GM18951 (cell line): ENCODE data around the gene MOGAT1.

ENCODE experiments used
- POLR2A ChIP-seq: IDR thresholded peaks from 4 replicates; pipeline ENCODE4 v1.6.1; 2011; ENCODE audit warnings: mild to moderate bottlenecking; ENCODE audit not compliant: insufficient read length, insufficient read depth; ENCODE audit errors: extremely low read depth
- in situ Hi-C: fragments of 300-500 bp; cut with MboI; formaldehyde crosslinking; loops from one replicate; pipeline ENCODE4 v1.12.0; 2022; ENCODE audit warnings: low sequenced_read_pairs, mixed read lengths, inconsistent platforms; ENCODE audit not compliant: unreplicated experiment

Gene MOGAT1, protein sequence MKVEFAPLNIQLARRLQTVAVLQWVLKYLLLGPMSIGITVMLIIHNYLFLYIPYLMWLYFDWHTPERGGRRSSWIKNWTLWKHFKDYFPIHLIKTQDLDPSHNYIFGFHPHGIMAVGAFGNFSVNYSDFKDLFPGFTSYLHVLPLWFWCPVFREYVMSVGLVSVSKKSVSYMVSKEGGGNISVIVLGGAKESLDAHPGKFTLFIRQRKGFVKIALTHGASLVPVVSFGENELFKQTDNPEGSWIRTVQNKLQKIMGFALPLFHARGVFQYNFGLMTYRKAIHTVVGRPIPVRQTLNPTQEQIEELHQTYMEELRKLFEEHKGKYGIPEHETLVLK

DNA sequence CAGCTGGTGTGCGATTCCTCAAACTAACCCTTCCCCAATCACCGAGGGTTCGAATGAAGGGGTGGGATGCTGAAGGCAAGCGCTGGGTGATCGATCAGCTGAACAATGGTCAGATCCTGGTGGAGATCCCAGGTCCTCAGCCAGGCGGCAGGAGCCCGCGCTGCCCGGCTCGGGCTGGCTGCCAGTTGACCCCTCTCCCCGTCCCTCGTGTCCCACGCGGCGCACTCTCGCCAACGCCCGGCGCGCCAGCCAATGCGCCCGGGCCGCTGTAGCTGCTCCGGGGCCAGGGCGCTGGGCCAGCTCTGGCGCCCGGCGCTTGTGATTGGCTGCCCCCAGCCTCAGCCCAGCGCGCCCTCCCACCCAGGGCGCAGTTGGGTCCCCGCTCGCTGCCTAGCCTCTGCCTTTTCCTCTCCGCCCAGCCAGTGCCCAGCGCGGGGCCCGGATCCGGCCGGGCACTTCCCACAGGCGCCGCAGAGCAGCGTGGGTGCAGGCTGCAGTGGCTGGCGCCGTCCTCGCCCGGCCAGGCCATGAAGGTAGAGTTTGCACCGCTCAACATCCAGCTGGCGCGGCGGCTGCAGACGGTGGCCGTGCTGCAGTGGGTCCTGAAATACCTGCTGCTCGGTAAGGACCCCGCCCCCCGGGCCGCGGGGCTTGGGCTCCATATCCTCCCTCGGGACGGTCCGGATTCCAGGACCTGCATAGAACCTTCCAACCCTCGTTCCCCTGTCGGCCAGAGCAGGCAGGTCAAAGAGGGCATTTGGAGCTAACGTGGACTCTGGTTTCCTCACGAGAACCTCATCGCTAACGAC, at the start of gene MOGAT1:
MOGAT1 (plus strand) TSS at position 400 of the 809 bp plus-strand sequence; CDS start at position 528, 128 bp downstream.
- in situ Hi-C loops, result no loop called here
- TF ChIP-seq POLR2A, result no peak

DNA sequence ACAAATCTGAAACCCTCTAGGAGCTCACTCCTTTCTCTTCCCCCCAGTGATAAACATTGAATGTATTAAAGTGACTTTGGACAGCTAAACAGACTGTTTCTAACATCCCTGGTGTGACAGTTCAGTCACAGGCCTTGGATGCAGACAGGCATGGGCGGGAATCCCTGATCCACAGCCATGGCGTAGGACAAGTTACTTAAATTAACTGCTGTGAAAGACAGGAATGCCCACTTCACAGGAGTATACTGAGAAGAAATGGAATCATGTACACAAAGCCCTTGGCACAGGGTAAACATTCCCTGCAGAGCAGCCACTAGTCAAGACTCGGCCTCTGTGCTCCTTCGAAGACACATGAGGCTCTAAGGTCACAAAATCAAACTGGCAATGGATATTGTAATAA, 49.6 kb upstream of the MOGAT1 start:
- no peak for TF ChIP-seq POLR2A
- in situ Hi-C loops, result no loop called here

DNA sequence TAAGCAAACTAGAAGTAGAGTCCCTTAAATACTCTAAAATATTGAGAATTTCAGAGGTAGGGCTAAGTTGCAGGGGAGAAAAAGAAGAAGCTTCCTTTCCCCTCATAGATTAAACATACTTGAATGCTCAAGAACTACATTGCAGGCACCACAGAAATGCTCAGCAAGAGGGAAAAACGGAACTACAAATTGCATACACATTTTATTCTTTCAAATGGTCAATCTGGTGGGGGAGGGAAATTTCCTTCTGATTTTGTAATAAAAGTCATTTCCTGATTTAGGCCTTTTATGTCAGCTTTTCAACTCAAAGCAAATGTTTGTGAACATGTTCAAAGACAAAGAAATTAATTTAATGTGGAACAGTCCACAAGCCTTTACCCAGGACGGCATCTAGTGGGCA, 48.5 kb upstream of the MOGAT1 start:
- TF ChIP-seq POLR2A, result no peak
- in situ Hi-C loops, result no loop called here

DNA sequence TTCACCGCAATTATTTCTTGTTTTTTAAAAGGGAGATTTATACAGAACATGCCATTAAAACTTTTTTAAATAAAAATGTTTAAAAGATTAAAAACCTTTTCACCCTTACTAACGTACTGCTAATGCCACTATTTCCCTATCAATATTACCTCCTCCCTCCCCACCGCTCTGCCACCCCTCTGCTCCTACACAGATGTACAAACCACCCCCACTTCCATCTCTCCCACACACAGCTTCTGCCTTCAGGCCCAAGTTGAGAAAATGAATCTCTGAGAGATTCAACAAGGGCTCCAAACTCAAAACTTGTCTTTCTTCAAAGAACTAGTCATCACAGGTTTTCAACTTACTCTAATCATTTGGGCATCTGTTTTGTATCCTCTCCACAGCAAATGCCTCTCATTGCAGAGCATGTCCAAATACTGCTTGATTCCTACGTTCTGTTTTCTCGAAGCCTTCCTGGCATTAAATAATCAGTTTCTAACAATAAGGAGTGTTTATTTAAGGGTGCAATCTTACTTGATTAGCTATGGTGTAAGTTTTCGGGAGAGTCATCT, 47.6 kb upstream of the MOGAT1 start:
- in situ Hi-C loops, result no loop called here
- no peak for TF ChIP-seq POLR2A

DNA sequence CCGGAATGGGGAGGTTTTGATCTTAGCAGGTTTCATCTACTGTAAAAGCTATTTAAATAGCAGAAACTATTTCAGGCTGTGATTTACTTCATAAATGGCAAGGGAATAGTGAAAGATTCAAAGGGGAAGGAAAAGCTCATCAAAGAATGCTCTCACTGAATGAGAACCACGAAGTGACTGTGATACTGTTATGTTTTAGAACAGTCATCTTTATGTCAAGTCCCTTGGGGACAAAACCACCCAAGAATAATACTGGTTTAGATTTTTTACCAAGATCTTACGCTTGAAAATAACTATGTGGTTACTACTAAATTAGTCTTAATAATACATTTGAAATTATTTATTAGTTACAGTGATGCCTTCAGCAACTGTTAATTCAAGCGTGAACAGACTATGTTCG, 43.7 kb upstream of the MOGAT1 start:
- in situ Hi-C loops, result no loop called here
- no peak for TF ChIP-seq POLR2A

DNA sequence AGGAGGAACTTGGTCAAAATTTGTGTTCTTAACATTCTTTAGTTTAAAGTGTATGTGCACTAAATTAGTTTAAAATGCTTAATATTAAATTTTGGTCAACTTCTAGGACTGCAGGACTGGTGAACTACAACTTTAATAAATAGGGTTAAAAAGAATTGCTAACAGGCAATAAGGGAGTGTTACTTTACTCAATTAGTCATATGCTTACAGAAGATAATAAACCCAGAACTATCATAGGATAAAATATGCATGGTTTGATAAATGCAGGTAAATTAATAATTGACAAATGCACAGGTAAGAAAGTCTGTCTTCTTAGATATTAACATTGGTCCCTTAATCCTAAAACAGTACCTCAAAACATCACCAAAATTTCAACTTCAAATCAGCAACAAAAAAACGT, 36.2 kb upstream of the MOGAT1 start:
- in situ Hi-C loops, result no loop called here
- TF ChIP-seq POLR2A, result no peak

DNA sequence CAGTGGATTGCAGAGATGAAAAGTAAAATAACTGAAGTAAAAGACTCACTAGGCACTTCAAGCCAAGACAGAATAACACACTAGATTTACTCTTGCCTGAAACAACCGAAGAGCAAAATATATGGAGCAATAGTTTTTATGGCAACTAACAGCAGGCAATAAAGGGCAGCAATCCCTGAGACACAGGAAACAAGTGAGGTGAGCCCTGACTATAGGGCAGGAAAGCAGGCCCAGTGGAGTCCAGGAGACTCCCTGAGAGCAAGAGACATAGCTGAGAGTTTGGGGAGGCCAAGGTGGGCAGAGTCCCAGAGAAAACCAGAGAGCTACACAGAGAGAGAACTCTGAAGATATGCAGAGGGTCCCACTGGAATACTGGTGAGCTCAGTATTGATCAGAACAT, 34.4 kb upstream of the MOGAT1 start:
- in situ Hi-C loops, result no loop called here
- no peak for TF ChIP-seq POLR2A

DNA sequence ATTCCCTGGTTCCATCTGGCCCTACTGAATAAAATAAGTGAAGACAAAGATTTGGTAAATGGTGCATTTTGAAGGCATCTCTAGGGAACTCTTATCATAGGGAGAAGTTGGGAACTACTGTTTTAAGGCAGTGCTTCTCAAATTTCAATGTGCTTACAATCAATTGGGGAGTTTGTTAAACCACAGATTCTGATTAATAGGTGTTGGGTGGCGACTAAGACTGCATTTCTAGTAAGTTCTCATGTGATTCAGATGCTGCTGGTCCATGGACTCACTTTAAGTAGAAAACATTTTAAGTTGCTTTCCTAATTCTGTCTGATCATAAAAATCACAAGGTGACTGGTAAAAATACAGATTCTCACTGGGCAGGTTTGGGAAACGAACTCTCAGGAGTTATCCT, 30.1 kb upstream of the MOGAT1 start:
- in situ Hi-C loops, result no loop called here

DNA sequence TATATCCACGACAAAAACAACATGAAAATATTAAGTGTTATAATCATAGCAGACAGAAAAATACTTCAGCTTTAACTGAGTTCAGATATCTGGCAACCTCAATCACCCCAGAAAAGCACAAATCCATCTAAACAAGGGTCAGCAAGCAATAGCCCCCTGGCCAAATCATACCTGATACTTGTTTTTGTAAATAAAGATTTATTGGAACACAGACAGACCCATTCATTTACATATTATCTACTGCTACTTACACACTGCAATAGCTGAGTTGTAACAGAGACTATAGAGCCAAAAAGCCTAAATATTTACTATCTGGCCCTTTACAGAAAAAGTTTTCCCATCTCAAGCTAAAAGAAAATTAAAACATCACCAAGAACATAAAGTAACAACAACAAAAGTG, 28.3 kb upstream of the MOGAT1 start:
- in situ Hi-C loops, result no loop called here
- TF ChIP-seq POLR2A, result no peak

More for the DNA sequence above, 30.1 kb upstream of the MOGAT1 start:
- TF ChIP-seq POLR2A, result no peak

DNA sequence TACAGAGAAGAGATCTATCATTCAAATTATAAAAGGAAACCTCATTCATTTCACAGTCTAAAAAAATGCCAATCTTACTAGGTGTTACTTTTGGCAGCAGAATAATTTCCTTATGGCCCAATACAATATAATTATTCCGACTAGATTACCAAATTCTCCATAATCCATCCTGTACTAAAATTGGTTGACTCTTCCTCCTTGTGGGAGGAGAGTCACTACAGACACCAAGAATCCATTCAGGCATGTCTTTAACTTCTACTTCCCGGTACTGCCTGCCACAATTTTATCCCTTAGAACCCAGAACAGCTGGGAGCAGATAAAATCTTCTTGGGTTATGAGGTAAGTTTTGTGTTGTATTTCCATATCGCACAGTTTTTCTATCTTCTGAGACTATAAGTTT, 25.4 kb upstream of the MOGAT1 start:
- in situ Hi-C loops, result no loop called here
- TF ChIP-seq POLR2A, result no peak

DNA sequence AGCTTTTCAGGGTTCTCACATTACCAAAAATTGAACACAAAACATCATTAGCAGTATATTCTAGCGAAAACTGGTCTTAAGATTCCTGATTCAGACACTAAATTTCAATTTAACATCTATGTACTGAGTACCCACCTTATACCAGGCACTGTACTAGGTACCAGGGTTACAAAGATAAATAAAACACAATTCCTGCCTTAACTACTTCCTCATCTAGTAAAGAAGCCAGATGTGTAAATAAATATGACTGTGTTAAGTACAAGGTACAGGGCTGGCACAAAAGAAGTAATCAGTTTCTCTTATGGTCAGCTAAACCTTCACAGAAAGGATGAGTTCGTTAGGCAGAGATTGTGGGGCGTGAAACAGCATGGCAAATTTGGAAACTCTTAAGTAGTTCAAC, 21.7 kb upstream of the MOGAT1 start:
- no peak for TF ChIP-seq POLR2A
- in situ Hi-C loops, result no loop called here

DNA sequence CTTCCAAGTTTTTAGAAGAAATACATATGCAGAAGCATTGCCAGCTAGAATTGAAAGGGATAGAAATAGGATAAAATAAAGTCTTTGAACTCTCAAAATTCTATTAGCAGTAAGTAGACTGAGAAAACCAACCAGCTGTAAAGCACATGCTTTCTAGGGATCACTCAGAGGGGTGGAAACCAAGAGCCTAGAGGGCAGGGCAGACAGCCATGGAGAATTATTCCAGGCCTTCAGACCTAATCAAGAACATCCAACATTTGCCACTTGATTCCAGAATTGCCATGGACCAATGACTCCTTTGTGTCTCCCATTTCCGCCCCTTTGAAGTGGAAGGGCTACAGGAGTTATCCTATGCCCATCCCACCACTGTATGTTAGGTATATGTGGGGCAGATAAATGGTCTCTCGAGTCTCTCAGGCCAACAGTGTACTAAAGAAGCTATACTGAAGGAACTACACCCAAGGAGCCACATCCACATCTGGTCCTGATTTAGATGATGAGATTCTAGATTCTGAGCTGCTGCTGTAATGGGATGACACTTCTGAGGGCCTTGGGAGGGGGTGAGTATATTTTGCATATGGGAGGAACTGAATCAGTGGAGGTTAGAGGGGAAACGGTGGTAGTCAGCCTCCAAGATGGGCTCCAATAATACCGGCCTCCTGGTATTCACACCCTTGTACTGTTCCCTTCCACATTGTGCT, 19.6 kb upstream of the MOGAT1 start:
- in situ Hi-C loops, result no loop called here
- TF ChIP-seq POLR2A, result no peak

DNA sequence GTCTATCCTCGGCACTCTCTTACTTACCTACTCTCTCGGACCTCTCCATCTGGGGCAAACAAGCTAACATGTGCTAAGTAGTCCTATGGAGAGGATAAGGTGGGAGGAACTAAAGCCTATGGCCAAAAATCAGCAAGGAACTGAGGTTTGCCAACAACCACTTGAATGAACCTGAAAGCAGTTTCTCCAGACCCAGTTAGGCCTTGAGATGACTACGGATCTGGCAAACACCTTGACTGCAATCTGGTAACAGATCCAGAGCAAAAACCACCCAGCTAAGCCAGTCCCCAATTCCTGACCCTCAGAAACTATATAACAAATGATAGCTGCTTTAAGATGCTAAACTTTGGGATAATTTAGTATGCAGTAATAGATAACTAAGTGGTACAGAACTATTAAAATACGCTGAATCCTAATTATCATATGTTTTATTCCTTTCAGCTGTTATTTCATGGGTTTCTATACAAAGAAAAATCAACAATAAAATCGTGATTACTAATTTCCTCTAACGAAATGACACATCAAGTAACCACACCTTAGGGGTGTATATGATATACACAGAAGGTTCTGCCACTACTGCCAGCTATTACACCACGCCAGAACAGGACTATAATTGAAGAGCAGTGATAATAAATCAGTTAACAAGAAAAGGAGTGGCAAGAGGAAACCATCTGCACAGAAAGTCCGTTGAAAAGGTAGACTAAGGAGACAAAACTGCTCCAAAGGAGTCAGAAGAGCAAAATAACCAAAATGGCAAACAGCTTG, 18.8 kb upstream of the MOGAT1 start:
- no peak for TF ChIP-seq POLR2A
- in situ Hi-C loops, result no loop called here

DNA sequence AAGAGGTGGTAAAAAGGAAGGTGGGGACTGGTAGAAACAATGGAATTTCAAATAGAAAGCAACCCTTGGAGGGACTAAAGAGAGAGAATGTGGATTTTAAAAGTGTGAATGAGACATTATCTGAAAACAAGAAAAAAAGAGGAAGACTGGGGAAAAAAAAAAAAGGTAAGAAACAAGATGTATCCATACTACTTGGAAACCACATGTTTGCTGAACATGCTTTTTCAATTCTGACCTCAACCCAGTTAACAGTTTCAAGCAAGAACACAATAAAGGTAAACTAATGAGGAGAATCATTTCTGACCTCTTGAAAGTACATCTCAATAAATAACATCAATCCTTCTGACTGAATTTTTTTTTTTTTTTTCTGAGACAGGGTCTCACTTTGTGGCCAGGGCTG, 18.2 kb upstream of the MOGAT1 start:
- in situ Hi-C loops, result no loop called here
- no peak for TF ChIP-seq POLR2A
